Skin of body (tissue), 2 donors: ENCODE data around the gene SLC44A3. TPM values are rescaled to one million over a fixed set of nuclear protein-coding genes. Genes with fewer than 3 reads are reported as not detected.

Experiments used
- DNase-seq: peaks from one replicate; lab custom pipeline; 2025; lab: John Stamatoyannopoulos, UW
- total RNA-seq: library from RNA; depleted of rRNA; stranded (reverse); fragments of >200 nt; gene quantifications from one replicate; pipeline ENCODE4 v1.2.3, GENCODE V29; 2014

The SLC44A3 gene
- total RNA-seq, 1 donor from 2014 or later = 1.8 TPM

DNA sequence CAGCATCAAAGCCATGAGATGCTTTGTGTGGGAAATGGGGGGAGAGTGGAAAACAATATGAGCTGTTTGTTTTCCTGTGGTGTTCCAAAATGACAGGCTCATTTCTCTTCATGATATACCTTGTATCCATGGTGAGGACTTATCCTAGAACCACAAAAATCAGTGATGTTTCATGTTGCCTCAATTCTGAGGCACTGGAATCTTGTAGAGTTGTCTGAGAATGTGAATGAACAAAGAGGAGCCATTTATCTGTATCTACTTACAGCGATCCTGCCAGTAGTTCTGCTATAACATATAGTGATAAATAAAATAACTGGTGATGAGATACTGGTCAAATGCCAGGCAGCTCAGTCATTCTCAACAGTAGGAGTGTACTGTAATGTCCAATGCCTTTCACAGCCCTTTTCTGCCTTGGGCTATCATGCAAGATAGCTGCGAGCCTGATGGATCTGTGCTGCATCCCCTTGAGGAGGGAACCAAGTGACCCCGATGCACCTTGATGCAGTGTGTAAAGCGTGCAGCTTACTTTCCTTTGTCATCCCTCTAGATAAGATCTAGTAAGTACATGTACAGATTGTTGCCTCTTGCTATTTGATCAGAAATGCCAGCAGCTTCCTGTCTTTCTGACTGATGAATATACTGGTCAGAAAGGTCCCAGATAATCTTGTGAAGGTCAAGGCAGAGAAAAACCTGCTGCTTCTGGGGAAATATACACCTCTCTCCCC lies 52.8 kb downstream of the SLC44A3 start:
- DNase-seq = no peak

DNA sequence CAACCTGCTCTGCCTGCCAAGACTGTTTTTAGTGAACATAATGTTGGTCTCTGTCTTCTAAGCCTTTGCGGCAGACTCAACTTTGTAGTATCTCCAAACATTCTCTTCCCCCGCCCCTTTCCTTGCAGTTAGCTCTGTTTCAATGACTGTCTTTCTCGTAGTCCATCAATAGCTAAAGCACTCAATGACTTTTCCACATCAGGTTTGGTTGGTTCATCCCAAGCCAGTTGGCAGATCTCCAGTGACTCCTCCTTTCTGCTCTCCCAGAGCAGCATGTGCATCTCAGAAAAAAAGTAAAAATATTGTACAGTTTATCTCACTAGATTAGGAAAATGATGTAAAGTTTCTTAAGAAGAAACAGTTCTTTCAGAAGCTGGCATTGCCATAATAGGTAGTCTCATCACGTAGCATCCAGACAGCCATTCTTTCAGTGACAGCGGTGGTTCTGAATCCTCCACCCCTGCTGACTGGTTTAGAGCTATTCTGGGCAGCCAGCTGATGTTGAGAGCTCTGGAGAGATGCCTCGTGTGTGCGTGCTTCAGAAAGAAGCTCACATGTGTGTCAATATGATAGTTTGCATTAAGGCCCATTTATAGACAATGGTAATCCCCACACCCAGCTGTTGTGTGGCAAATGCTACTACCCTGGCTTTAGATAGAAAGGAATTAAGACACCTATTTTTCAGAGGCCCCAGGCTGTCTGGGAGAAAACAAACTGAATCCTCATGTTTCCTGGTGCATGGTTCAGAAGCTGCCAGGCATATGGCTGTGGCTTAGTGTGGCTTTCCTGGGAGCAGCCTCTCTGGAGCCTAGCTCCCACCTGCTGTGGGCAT lies 53.6 kb downstream of the SLC44A3 start:
- DNase-seq = peak; percentile 74

DNA sequence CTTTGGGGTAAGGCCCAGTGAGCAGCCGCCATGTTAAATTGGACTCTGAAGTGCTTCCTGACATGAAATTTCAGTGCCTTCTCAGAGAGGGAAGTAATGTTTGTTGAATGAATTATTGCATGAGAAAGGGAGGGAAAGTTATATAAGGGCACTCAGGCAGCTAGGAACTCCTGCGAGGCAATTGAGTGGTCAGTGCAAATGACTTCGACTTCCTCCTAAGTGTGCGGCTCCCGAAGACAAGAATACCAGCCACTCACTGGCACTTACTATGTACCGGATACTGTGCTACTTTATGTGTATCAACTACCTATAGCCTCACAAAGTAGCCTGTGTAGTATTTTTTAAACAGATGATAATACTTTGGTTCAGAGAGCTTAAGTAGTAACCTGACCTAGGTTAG lies 54.3 kb downstream of the SLC44A3 start:
- DNase-seq = no peak

DNA sequence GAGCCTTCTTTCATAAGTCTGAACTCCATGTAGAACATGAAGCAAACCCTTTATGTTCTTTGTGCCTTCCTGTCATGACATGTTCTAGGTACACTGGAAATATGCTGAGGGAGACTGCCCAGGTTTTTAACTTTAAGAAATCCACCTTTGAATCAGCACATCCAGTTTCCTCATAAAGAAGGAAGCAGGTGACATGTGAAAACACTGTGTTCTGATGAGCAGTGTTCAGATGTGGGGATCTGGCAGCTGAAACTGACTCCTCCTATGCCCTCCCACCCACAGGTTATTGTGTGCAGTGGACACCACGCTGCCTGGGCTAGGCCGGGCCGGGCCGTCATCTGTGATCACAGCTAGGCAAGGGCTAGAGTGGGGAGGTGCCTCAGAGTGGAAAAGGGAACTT lies 55.6 kb downstream of the SLC44A3 start:
- no peak for DNase-seq

DNA sequence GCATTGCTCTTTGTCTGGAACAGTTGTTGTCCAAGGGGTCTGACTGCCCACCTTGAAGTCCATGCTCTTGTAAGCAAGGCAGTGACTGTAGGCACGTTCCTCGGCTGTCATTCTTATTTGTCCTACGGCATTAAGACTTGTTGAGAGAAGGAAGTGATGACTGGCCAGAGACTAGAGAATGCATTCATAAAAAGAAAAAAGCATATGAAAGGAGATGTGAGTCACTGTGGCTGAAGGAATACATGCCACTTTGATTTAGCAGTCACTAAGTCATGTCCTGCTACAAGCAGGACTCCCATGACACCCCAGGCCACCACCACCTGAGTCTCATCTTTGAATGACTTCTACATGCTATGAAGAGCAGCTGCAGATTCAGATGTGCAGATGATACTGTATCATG lies 56.2 kb downstream of the SLC44A3 start:
- no peak for DNase-seq

DNA sequence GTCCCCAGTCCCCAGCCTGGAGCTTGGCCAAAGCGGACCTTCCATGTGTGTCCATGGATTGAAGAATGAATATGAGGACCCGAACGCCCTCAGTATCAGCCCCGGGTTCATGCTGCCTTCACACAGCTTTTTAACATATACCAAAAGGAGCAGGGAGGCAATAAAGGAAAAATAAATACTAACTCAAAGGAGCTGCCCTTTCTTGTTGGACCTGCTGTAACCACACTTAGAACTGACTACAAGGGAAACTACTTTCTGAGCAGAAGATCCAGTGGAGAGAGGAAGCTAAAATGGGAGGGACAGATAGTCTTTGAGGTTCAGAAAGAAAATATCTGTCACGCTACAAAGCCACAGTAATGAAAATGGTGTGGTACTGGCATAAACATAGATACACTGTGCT lies 58.2 kb downstream of the SLC44A3 start:
- no peak for DNase-seq

DNA sequence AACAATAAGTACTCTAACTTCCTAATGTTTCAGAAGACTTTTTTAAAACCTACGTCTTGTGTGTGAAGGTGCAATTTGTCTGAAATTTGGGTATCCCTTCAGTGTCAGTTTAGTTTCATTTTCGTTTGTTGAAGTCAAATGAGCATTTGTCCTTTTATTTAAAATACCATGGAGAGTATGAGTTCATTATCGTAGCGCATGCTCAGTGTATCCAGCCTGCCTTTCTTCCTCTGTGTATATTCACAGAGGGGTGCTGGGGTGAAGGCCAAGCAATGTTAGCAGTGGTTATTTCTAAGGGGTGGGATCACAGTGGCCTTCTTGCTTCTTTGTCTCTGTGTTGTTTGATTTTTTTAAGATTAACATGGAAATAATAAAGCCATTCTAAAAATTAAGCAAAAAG lies 63.5 kb downstream of the SLC44A3 start:
- DNase-seq = peak; percentile 69

DNA sequence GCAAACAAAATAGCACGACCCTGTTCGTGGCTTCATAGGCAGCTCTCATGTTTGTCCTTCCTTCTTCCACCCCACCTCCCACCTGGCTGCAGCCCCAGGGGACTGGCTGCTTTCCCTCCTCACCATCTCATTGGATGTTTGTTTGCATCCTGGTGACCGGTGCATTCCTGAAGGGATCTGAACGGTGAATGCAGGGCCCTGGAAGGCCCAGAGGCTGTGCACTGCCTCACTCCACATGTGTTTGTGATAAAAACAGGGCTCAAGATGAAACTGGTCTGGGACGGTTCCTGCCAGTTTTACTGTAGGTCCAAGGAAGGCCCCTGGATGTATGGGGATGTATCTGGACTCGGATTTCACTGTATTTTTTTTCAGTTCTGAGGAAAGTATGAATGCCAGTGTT lies 63.9 kb downstream of the SLC44A3 start:
- DNase-seq = peak; percentile 58

DNA sequence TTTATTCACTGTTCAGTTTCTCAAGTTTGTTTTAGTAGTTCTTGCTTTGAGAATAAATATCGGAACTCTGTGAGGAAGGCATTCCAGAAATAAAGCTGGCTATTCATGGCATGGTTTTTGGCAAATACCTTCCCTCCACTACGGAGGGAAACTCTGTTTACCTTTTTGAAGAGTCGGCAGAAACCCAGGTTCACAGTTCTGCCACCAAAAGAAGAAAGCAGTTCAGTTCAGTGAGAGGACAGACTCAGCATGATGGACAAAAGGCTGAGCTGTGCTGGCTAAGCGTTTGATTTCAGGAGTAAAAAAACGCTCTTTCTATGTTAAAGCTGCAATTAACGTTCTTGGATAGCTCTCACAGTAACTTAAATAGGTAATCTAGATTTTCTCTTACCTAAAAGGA lies 64.3 kb downstream of the SLC44A3 start:
- no peak for DNase-seq

DNA sequence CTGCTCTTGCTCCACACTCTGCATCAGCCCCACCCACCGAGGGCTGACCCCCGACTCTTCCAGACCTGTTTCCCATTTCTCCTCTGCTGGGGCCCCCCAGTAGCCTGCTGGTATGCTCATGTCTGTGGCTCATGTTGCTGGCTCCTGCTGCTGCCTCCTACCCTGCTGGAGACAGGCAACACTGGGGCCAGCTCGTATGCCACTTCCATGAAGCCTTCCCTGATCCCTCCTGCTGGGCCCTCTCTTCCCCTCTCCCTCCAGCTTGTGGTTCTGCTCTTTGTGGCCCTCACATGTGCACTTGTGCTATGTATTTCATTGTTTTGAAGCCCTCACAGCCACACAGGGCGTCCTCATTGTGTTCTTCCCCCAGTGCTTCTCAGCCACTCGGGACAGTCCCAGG lies 66.2 kb downstream of the SLC44A3 start:
- DNase-seq = no peak

DNA sequence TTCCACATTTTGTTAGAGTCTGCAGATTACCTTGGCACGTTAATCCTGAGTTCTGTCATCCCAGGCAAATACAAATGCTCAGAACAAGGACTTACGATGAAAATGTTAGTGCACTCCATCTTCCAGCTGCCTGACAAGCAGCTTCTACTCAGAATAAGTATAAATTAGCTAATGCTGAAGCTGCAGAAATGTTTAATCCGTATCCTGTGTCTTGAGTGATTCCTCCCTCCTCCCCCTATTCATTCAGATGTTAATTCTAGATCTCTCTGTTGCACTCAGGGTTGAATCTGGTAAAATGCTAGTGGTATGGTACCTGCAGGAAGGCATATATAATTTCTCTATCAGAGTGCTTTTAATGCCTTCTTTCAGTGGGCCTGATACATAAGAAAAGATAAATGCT lies 66.9 kb downstream of the SLC44A3 start:
- no peak for DNase-seq

DNA sequence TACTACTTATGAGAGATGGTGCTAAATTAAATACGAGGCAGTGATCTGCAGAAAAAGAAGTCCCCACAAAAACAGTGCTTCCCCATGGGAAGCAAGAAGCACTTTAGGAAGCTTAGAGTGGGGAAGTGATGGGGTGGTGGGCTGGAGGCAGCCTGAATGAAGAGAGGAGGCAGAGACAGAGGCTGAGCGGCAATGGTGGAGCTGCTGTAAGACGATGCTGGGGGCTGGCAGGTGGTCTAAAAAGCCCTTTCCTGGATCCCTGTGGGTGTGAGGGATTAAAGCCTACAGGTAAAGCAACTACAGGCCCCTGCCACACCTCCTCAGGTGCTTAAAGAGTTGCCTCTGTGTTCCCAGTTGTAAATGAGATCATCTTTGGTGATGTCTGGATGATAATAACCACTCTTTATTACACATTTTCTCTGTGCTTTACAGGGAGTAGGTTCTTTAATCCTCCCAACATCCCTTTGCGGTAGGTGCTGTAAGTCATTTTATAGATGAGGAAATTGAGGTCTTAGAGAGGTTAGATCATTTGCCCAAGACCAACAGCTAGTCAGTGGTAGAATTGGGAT lies 67.5 kb downstream of the SLC44A3 start:
- no peak for DNase-seq

DNA sequence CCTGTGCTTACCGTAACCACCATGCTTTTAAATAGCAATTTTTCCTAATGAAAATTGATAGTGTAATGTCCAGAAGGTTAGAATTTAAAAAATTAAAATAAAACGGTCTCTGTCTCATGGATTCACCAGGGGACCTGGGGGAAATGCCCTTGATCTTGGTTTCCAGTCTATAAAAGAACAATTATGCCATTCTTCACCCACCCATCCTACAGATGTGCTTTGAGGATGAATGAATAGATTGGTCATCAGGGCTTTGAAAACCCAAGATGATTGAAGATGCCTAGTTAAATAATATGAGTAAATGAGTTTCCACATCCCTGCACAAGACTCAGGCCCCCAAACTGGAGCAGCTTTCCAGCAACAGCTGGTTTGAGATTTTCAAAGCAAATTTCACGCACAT lies 68.0 kb downstream of the SLC44A3 start:
- DNase-seq = no peak

DNA sequence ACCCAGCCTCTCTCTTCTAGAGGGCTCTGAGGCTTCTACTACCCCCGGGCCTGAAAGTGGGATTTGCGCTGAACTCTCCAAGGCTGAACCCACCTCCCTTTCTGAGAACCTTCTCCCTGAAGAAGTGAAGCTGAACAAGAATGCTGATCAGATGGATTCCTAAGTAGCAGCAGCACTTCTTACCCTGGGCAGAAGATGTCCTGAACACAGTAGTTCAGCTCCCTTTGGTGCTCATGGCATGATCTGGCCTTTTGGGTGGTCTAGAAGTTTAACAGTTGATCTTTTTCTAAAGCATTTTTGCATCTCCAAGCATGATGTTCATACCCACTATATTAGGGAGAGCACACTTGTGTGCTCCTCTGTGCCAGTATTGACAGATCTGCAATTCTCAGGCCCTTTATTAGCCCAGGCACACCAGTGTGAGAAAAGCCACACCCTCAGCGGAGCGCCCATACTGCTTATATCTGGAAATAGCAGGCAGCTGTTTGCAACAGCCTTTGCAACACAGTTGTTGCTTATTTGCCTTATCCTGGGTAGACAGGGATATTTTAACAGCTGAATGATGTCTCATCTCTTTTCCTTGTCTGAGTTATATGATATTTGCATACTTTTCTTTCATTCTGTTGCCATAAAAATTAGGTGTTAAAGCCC lies 72.6 kb downstream of the SLC44A3 start:
- no peak for DNase-seq

DNA sequence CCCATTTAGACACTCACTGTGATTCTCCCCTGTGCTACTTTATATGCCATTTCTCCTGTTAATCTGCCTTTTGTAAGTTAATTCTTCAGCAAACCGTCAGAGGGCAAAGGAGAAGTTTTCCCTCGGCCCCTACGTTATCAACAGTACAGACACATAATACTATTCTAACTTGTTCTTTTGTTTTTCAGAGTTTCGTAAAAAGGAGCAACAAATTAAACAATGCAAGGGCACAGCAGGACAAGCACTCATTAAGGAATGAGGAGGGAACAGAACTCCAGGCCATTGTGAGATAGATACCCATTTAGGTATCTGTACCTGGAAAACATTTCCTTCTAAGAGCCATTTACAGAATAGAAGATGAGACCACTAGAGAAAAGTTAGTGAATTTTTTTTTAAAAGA lies 74.5 kb downstream of the SLC44A3 start:
- no peak for DNase-seq

DNA sequence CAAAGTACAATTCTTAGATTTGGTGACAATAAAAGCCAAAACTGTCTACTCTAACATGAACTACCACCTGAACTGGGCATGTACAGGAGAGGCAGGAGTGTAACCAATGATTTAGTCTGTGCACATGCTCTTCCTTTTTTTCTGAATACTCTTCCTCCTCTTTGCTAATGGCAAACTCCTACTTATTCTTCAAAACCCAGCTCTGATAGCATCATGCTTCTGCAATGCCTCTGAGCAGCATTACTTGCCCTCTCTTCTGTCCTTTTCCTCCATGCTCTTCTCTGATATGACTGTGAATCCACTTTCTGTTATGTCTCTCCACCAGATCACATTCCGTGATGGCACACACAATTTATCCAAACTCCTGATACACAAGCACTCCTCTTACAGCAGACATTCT lies 75.4 kb downstream of the SLC44A3 start:
- no peak for DNase-seq

DNA sequence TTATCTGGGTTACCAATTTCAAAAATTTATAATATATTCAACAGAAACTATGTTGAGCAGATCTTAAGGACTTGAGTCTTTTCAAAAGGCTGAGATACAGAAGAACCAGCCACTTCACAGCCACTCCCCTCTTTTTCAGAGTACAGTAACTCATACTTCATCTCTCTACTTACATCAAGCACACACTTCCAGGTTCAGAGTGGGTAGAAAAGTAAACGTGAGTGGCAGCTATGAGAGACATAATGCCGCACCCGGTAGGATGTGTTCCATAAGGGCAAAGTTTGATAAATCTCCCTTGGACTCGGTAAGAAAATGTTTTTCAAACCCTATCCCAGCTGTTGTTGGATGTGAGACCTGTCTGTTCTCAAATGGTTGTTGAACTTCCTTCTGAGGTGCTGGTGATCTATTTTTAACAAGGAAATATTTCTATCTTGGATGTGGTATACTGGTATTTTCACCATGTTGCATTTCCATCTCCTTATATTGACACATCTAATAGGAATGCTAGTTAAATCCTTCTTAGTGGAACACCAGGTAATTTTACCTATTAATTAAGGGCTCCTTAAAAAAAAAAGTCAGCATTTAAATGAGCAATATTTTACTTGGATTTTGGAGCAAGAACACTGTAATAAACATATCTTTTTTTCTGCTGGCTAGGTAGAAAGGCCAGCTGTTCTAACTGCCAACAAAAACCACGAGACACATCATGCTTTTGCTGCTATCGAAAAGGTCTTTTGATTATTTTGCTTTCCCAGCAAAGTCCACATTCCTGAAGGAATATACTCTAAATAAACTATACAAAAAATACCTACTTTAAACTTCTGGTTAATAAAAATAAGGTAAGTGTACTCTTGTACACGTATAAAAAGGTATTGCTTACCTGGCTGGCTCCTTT lies 78.6 kb downstream of the SLC44A3 start:
- no peak for DNase-seq

DNA sequence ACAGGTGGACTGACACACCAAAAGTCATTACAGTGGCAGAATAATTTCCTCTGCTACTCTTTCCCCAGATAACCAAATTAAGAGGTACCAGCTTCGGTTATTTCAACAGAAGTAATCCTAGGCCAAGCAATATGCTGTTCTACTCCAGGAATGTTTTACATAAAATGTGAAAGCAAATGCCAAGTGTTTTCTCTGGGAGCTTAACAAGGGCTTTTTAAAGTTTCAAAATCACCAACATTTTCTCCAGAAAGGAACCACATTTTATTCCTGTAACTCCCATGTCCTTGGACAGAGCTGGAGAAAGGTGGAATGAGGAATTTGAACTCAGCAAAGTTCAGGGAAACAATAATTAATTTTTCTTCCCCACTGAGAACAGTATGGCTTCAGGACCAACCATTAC lies 79.6 kb downstream of the SLC44A3 start:
- no peak for DNase-seq

DNA sequence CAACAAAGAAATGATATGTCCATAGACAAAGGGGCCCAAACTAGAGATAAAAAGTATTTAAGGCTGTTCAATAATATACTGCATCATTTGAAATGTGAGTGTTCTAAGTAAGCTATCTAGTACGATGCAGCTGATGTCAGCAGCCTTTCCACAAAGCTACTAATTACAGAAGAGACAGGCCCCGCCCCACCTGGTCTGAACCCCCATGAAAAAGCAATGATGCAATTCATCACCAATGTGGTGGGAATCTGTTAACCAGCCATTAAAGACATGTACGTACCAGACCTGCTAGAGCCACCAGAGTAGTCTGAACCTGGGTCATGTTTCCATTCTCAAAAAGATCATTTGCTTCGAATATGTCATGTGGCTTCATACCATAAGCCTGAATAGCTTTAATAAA lies 81.7 kb downstream of the SLC44A3 start:
- DNase-seq = no peak

DNA sequence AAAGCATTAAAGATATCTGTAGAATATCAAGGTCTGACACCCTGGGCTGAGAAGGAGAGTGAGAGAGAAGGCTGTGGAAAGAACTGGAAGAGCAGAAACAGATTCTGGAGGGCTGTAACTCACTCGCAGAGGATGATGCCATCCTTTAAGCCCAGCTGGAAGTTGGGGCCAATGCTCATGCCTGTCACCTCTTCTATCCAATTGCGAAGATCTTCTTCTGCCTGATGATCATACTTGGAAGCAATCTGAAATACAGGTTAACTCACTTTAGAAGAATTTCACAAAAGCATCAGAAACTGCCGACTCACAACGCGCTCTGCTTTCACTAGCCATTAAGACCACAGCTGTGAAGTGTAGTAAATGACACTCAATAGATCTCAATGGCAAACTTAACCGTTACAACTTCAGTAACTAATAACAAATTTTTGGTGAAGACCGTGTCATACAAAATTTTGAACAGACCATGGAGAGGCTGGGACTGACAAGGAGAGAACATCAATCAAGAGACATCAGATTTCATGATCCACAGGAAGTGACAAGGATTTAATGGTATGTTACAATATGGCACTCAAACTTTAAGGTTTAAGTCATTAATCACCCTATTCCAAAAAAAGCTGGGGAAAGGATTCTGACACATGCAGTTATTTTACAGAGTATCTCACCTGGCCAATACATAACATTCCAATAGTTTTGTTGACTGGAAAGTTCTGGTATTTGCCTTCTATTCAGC lies 83.3 kb downstream of the SLC44A3 start:
- no peak for DNase-seq
